Measurements from ENCODE around the gene SYNE2.
"Not testable (repeated sequence)": the region's sequence is repeated elsewhere in the genome, so short reads cannot be mapped to it uniquely, and the experiment has no call there.

- not testable (repeated sequence) for TF ChIP-seq POLR2AphosphoS5 (IDR thresholded peaks at IDR 0.05; ENCODE audit: insufficient read depth, low read depth, low read length); POLR2A (IDR thresholded peaks at IDR 0.05; ENCODE audit: low read depth, low read length); CTCF (IDR thresholded peaks at IDR 0.05; ENCODE audit: extremely low read depth in 1 of 2, insufficient read depth in 1 of 2, low read depth in 1 of 2, low read length in 2 of 2); EZH2 (IDR thresholded peaks at IDR 0.05; ENCODE audit: borderline replicate concordance, low read depth, low read length, severe bottlenecking); MAX (IDR thresholded peaks at IDR 0.05; ENCODE audit: insufficient read depth, insufficient read length); FOS (IDR thresholded peaks at IDR 0.05; ENCODE audit: borderline replicate concordance, insufficient read depth, low read length); MYC (IDR thresholded peaks at IDR 0.05; ENCODE audit: low read depth, low read length); JUN (IDR thresholded peaks at IDR 0.05; ENCODE audit: borderline replicate concordance, insufficient read depth, insufficient read length, low read depth)
These were observed 185.3 kb downstream of the SYNE2 start for GRCh38 chr14:64037869-64038745.

Data from endothelial cell of umbilical vein (primary cell).